ENCODE measurements around the gene TLE5.

TLE5 gene

GRCh38 chr19:3010871-3011270 lies 51.4 kb downstream of the TLE5 start:
- no peak for TF ChIP-seq CTCF (IDR thresholded peaks at IDR 0.05; ENCODE audit: extremely low read depth, insufficient read depth, missing control alignments)
- no peak for DNase-seq (ENCODE audit: low spot score)
- in situ Hi-C loops (cut with MboI; ENCODE audit: low pct_unique_long_range_greater_than_20kb, low sequenced_read_pairs, unreplicated experiment) = no loop called here

- no peak for TF ChIP-seq CTCF (IDR thresholded peaks at IDR 0.05; ENCODE audit: extremely low read depth, insufficient read depth, missing control alignments)
- in situ Hi-C loops (cut with MboI; ENCODE audit: low pct_unique_long_range_greater_than_20kb, low sequenced_read_pairs, unreplicated experiment) = no loop called here
- no peak for DNase-seq (ENCODE audit: low spot score)
Observed at GRCh38 chr19:3008994-3009393, 53.3 kb downstream of the TLE5 start.

- in situ Hi-C loops (cut with MboI; ENCODE audit: low pct_unique_long_range_greater_than_20kb, low sequenced_read_pairs, unreplicated experiment) = no loop called here
- DNase-seq (ENCODE audit: low spot score) = no peak
- no peak for TF ChIP-seq CTCF (IDR thresholded peaks at IDR 0.05; ENCODE audit: extremely low read depth, insufficient read depth, missing control alignments)
Observed at GRCh38 chr19:3007975-3008374, 54.3 kb downstream of the TLE5 start.

- DNase-seq (ENCODE audit: low spot score) = no peak
- in situ Hi-C loops (cut with MboI; ENCODE audit: low pct_unique_long_range_greater_than_20kb, low sequenced_read_pairs, unreplicated experiment) = no loop called here
Observed at GRCh38 chr19:3006075-3006767, 56.1 kb downstream of the TLE5 start.

GRCh38 chr19:3005345-3005744 lies 57.0 kb downstream of the TLE5 start:
- no peak for DNase-seq (ENCODE audit: low spot score)
- no peak for TF ChIP-seq CTCF (IDR thresholded peaks at IDR 0.05; ENCODE audit: extremely low read depth, insufficient read depth, missing control alignments)
- in situ Hi-C loops (cut with MboI; ENCODE audit: low pct_unique_long_range_greater_than_20kb, low sequenced_read_pairs, unreplicated experiment) = no loop called here

More at GRCh38 chr19:3006075-3006767, 56.1 kb downstream of the TLE5 start:
- TF ChIP-seq CTCF (IDR thresholded peaks at IDR 0.05; ENCODE audit: extremely low read depth, insufficient read depth, missing control alignments) = no peak

- no peak for DNase-seq (ENCODE audit: low spot score)
- TF ChIP-seq CTCF (IDR thresholded peaks at IDR 0.05; ENCODE audit: extremely low read depth, insufficient read depth, missing control alignments) = no peak
- in situ Hi-C loops (cut with MboI; ENCODE audit: low pct_unique_long_range_greater_than_20kb, low sequenced_read_pairs, unreplicated experiment) = no loop called here
Observed at GRCh38 chr19:3004522-3004921, 57.8 kb downstream of the TLE5 start.
